Osteoblast (primary cell): ENCODE data around the gene ZCWPW1. TPM values are rescaled to one million over a fixed set of nuclear protein-coding genes. Genes with fewer than 3 reads are reported as not detected.

Experiments used
- DNase-seq: peaks from one replicate; pipeline ENCODE4 v3.0.0; 2011; ENCODE audit warnings: low spot score, mixed read lengths; ENCODE audit not compliant: insufficient read length; ENCODE audit errors: missing footprints
- H2AFZ ChIP-seq: 2 replicates; pipeline ENCODE4 v1.6.0; 2011; ENCODE audit warnings: mild to moderate bottlenecking, low read length
- H3K27ac ChIP-seq: 2 replicates; pipeline ENCODE4 v1.5.1; 2011; ENCODE audit warnings: mild to moderate bottlenecking, low read depth, low read length, moderate library complexity
- H3K27me3 ChIP-seq: 2 replicates; pipeline ENCODE4 v1.6.0; 2012; ENCODE audit warnings: mild to moderate bottlenecking, control low read depth, inconsistent platforms, low read length, moderate library complexity; ENCODE audit not compliant: insufficient read depth
- H3K36me3 ChIP-seq: 2 replicates; pipeline ENCODE4 v1.5.1; 2011; ENCODE audit warnings: mild to moderate bottlenecking, low read length, control low read depth, moderate library complexity; ENCODE audit not compliant: insufficient read depth
- H3K4me1 ChIP-seq: 2 replicates; pipeline ENCODE4 v1.5.1; 2011; ENCODE audit warnings: mild to moderate bottlenecking, low read length, control low read depth, moderate library complexity; ENCODE audit not compliant: insufficient read depth
- H3K4me2 ChIP-seq: 2 replicates; pipeline ENCODE4 v1.6.0; 2011; ENCODE audit warnings: mild to moderate bottlenecking, low read length; ENCODE audit not compliant: insufficient read depth
- H3K4me3 ChIP-seq: fragments of 200-600 bp; sonication (generic); 3 replicates; pipeline ENCODE4 v1.5.1; 2012; ENCODE audit warnings: mild to moderate bottlenecking, low read length, inconsistent platforms; ENCODE audit not compliant: insufficient read depth
- H3K79me2 ChIP-seq: 2 replicates; pipeline ENCODE4 v1.6.0; 2012; ENCODE audit warnings: mild to moderate bottlenecking, low read length, control low read depth, inconsistent platforms; ENCODE audit not compliant: insufficient read depth
- H3K9me3 ChIP-seq: 2 replicates; pipeline ENCODE4 v1.5.1; 2011; ENCODE audit warnings: low read depth, low read length, control low read depth
- H4K20me1 ChIP-seq: 2 replicates; pipeline ENCODE4 v1.6.0; 2012; ENCODE audit warnings: mild to moderate bottlenecking, low read length, control low read depth; ENCODE audit not compliant: insufficient read depth
- total RNA-seq: library from RNA; depleted of rRNA; stranded (reverse); fragments of >200 nt; gene quantifications from 2 replicates; pipeline ENCODE4 v1.2.3, GENCODE V29; 2012
- TF ChIP-seq, protein P1 (sequence below): IDR thresholded peaks from 2 replicates; pipeline ENCODE4 v1.5.1; 2011; ENCODE audit warnings: mild to moderate bottlenecking, low read depth, low read length, moderate library complexity; ENCODE audit errors: extremely low read depth

Gene ZCWPW1
- total RNA-seq, 1 donor, result 2.2 TPM

GRCh38 chr7:100438172-100438571, 9.7 kb upstream of the ZCWPW1 start:
- peaks cover 13% of the 10 kb centered on the region for H3K4me1 ChIP-seq

GRCh38 chr7:100437150-100438100, 8.9 kb upstream of the ZCWPW1 start:
- DNase-seq, result no peak
- H3K27ac ChIP-seq, result no peak overlapping the region
- H3K4me2 ChIP-seq, result peak overlapping the region; percentile 70
- H3K36me3 ChIP-seq, result peaks cover 27% of the 10 kb centered on the region
- H2AFZ ChIP-seq, result no peak overlapping the region
- TF ChIP-seq, protein P1, sequence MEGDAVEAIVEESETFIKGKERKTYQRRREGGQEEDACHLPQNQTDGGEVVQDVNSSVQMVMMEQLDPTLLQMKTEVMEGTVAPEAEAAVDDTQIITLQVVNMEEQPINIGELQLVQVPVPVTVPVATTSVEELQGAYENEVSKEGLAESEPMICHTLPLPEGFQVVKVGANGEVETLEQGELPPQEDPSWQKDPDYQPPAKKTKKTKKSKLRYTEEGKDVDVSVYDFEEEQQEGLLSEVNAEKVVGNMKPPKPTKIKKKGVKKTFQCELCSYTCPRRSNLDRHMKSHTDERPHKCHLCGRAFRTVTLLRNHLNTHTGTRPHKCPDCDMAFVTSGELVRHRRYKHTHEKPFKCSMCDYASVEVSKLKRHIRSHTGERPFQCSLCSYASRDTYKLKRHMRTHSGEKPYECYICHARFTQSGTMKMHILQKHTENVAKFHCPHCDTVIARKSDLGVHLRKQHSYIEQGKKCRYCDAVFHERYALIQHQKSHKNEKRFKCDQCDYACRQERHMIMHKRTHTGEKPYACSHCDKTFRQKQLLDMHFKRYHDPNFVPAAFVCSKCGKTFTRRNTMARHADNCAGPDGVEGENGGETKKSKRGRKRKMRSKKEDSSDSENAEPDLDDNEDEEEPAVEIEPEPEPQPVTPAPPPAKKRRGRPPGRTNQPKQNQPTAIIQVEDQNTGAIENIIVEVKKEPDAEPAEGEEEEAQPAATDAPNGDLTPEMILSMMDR, result no peak
- H4K20me1 ChIP-seq, result peaks cover 13% of the 10 kb centered on the region
- no peaks in the 10 kb centered on the region for H3K9me3 ChIP-seq
- H3K27me3 ChIP-seq, result no peaks in the 10 kb centered on the region
- H3K79me2 ChIP-seq, result peaks cover 38% of the 10 kb centered on the region
- peak overlapping the region; percentile 93 for H3K4me3 ChIP-seq
- H3K4me1 ChIP-seq, result peaks cover 13% of the 10 kb centered on the region

More at GRCh38 chr7:100438172-100438571, 9.7 kb upstream of the ZCWPW1 start:
- H4K20me1 ChIP-seq, result peaks cover 8% of the 10 kb centered on the region
- no peak overlapping the region for H3K4me3 ChIP-seq
- H3K36me3 ChIP-seq, result peaks cover 19% of the 10 kb centered on the region
- H3K27me3 ChIP-seq, result no peaks in the 10 kb centered on the region
- no peaks in the 10 kb centered on the region for H3K9me3 ChIP-seq
- H3K27ac ChIP-seq, result no peak overlapping the region
- DNase-seq, result no peak
- H3K79me2 ChIP-seq, result peaks cover 31% of the 10 kb centered on the region
- TF ChIP-seq, protein P1, result no peak
- H3K4me2 ChIP-seq, result no peak overlapping the region
- H2AFZ ChIP-seq, result no peak overlapping the region

GRCh38 chr7:100435401-100436304, 7.2 kb upstream of the ZCWPW1 start:
- peaks cover 20% of the 10 kb centered on the region for H4K20me1 ChIP-seq
- peaks cover 20% of the 10 kb centered on the region for H3K4me1 ChIP-seq
- TF ChIP-seq, protein P1, result no peak
- H3K79me2 ChIP-seq, result peaks cover 56% of the 10 kb centered on the region
- peaks cover 34% of the 10 kb centered on the region for H3K36me3 ChIP-seq
- peak; percentile 94 for DNase-seq
- peak overlapping the region; percentile 77 for H2AFZ ChIP-seq
- no peaks in the 10 kb centered on the region for H3K27me3 ChIP-seq
- peak overlapping the region; percentile 93 for H3K4me3 ChIP-seq
- H3K9me3 ChIP-seq, result no peaks in the 10 kb centered on the region
- H3K27ac ChIP-seq, result peak overlapping the region; percentile 76
- peak overlapping the region; percentile 70 for H3K4me2 ChIP-seq
